ENCODE data around the gene BANK1.

Gene BANK1

GRCh38 chr4:102037566-102037965 lies 247.0 kb downstream of the BANK1 start:
- no peak for FAIRE-seq

GRCh38 chr4:102042871-102043802 lies 252.6 kb downstream of the BANK1 start:
- FAIRE-seq = no peak

GRCh38 chr4:102047616-102048015 lies 257.1 kb downstream of the BANK1 start:
- FAIRE-seq = no peak

- FAIRE-seq = no peak
Observed at GRCh38 chr4:102055805-102056204, 265.3 kb downstream of the BANK1 start.

- FAIRE-seq = no peak
Observed at GRCh38 chr4:102057122-102057521, 266.6 kb downstream of the BANK1 start.

- no peak for FAIRE-seq
Observed at GRCh38 chr4:102061133-102061532, 270.6 kb downstream of the BANK1 start.

- no peak for FAIRE-seq
Observed at GRCh38 chr4:102064747-102065442, 274.4 kb downstream of the BANK1 start.

- no peak for FAIRE-seq
Observed at GRCh38 chr4:102076622-102077021, 286.1 kb downstream of the BANK1 start.

GRCh38 chr4:102080184-102080583 lies 289.7 kb downstream of the BANK1 start:
- no peak for FAIRE-seq

- no peak for FAIRE-seq
Observed at GRCh38 chr4:102089850-102090621, 299.5 kb downstream of the BANK1 start.

- no peak for FAIRE-seq
Observed at GRCh38 chr4:102091656-102092055, 301.1 kb downstream of the BANK1 start.

GRCh38 chr4:102094481-102094880 lies 304.0 kb downstream of the BANK1 start:
- no peak for FAIRE-seq

GRCh38 chr4:102103368-102103767 lies 312.8 kb downstream of the BANK1 start:
- FAIRE-seq = no peak

GRCh38 chr4:102104278-102104677 lies 313.7 kb downstream of the BANK1 start:
- no peak for FAIRE-seq

- FAIRE-seq = no peak
Observed at GRCh38 chr4:102105983-102106382, 315.5 kb downstream of the BANK1 start.

- no peak for FAIRE-seq
Observed at GRCh38 chr4:102114118-102114630, 323.6 kb downstream of the BANK1 start.

GRCh38 chr4:102116121-102116520 lies 325.6 kb downstream of the BANK1 start:
- FAIRE-seq = no peak

GRCh38 chr4:102120846-102121245 lies 330.3 kb downstream of the BANK1 start:
- no peak for FAIRE-seq

All from G401.6 (cell line).